Prostate gland (tissue), 2 donors: ENCODE data around the gene EDAR.

ENCODE experiments used
- CTCF ChIP-seq, 4 experiments: fragments of 200-600 bp in 2 of 4; fragments of 450-650 bp in 2 of 4; sonication (generic) in 2 of 4; IDR thresholded peaks; 1 replicate in 3 of 4; 2 replicates in 1 of 4; pipeline ENCODE4 v1.5.1; 2016 to 2019; ENCODE audit warnings: antibody characterized with exemption in 4 of 4, mild to moderate bottlenecking in 2 of 4, moderate library complexity in 2 of 4
- POLR2AphosphoS5 ChIP-seq: sonication (generic); formaldehyde crosslinking; IDR thresholded peaks from one replicate; pipeline ENCODE4 v1.6.1; 2017; ENCODE audit warnings: antibody characterized with exemption

DNA sequence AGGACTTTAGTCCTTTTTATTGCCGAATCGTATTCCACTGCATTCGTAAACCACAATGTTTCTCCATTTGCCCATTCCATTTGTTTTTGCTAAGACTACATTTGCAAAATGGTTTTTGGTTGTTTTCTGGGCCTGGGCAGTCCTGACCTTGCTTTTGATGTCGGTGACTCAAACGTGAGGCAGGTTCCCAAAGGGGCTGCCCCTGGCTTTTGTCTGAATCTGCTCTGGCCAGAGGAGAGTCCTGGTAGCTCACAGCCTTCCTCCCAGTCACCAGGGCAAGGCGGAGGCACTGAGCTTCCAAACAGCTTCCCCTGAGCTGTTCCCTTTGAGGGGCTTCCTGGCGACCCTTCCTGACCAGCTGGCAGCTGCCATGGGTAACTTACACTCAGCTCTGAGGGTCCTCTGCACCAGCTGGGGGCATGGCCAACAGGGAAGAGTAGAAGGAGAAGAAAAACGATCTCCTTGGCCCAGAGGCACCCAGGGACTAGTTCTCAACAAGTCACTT is 47.8 kb downstream of the EDAR start:
- TF ChIP-seq CTCF (IDR thresholded peaks at IDR 0.05) (no peak), POLR2AphosphoS5 (no peak)
